ENCODE results near the gene AHNAK.

Gene AHNAK

GRCh38 chr11:62578541-62578940 lies 31.9 kb upstream of the AHNAK start:
- TF ChIP-seq CTCF (IDR thresholded peaks at IDR 0.05): no peak
- no peak for DNase-seq
- H3K9me3 Mint-ChIP-seq: no peaks in the 10 kb centered on the region
- no peaks in the 10 kb centered on the region for H3K27me3 Mint-ChIP-seq (ENCODE audit: low read depth, poor library complexity)
- peaks cover 47% of the 10 kb centered on the region for H3K36me3 Mint-ChIP-seq (ENCODE audit: low read depth)
- no peak overlapping the region for H3K27ac Mint-ChIP-seq
- no peak overlapping the region for H3K4me3 Mint-ChIP-seq
- H3K4me1 Mint-ChIP-seq: peaks cover 18% of the 10 kb centered on the region

GRCh38 chr11:62577046-62577714 lies 30.6 kb upstream of the AHNAK start:
- TF ChIP-seq CTCF (IDR thresholded peaks at IDR 0.05): no peak
- Mint-ChIP-seq H3K27me3 (ENCODE audit: low read depth, poor library complexity) (no peaks in the 10 kb centered on the region), H3K4me1 (peaks cover 30% of the 10 kb centered on the region), H3K27ac (peak overlapping the region; percentile 67), H3K4me3 (no peak overlapping the region), H3K36me3 (ENCODE audit: low read depth) (peaks cover 48% of the 10 kb centered on the region), H3K9me3 (no peaks in the 10 kb centered on the region)
- DNase-seq: no peak

GRCh38 chr11:62575837-62576236 lies 29.2 kb upstream of the AHNAK start:
- Mint-ChIP-seq H3K27ac (peak overlapping the region; percentile 82), H3K4me3 (peak overlapping the region; percentile 100), H3K36me3 (ENCODE audit: low read depth) (peaks cover 51% of the 10 kb centered on the region), H3K4me1 (peaks cover 43% of the 10 kb centered on the region), H3K9me3 (no peaks in the 10 kb centered on the region), H3K27me3 (ENCODE audit: low read depth, poor library complexity) (no peaks in the 10 kb centered on the region)
- TF ChIP-seq CTCF (IDR thresholded peaks at IDR 0.05): no peak
- DNase-seq: no peak

- peaks cover 46% of the 10 kb centered on the region for H3K4me1 Mint-ChIP-seq
- H3K27ac Mint-ChIP-seq: peak overlapping the region; percentile 92
- H3K9me3 Mint-ChIP-seq: no peaks in the 10 kb centered on the region
- no peaks in the 10 kb centered on the region for H3K27me3 Mint-ChIP-seq (ENCODE audit: low read depth, poor library complexity)
- no peak for TF ChIP-seq CTCF (IDR thresholded peaks at IDR 0.05)
- DNase-seq: no peak
- peak overlapping the region; percentile 100 for H3K4me3 Mint-ChIP-seq
- peaks cover 55% of the 10 kb centered on the region for H3K36me3 Mint-ChIP-seq (ENCODE audit: low read depth)
Measured at GRCh38 chr11:62575156-62575555, 28.6 kb upstream of the AHNAK start.

- H3K9me3 Mint-ChIP-seq: no peaks in the 10 kb centered on the region
- H3K4me1 Mint-ChIP-seq: peaks cover 46% of the 10 kb centered on the region
- H3K4me3 Mint-ChIP-seq: peak overlapping the region; percentile 100
- no peaks in the 10 kb centered on the region for H3K27me3 Mint-ChIP-seq (ENCODE audit: low read depth, poor library complexity)
- H3K27ac Mint-ChIP-seq: peak overlapping the region; percentile 100
- peaks cover 61% of the 10 kb centered on the region for H3K36me3 Mint-ChIP-seq (ENCODE audit: low read depth)
- TF ChIP-seq CTCF (IDR thresholded peaks at IDR 0.05): no peak
- DNase-seq: peak; percentile 53
Measured at GRCh38 chr11:62574363-62575071, 27.9 kb upstream of the AHNAK start.

Data from nephron progenitor cell (in vitro differentiated cells).